Measurements from ENCODE around the gene MED16. TPM values are rescaled to one million over a fixed set of nuclear protein-coding genes. Genes with fewer than 3 reads are reported as not detected.

The MED16 gene
- total RNA-seq, 1 donor from 2014 or later, result 12.1 TPM

GRCh38 chr19:926589-927350 is 33.8 kb upstream of the MED16 start:
- Histone ChIP-seq H3K27me3 (ENCODE audit: control insufficient read depth, insufficient read depth, low read length) (no peaks in the 10 kb centered on the region), H3K4me3 (ENCODE audit: low read depth, low read length) (peak overlapping the region; percentile 87), H3K36me3 (ENCODE audit: control insufficient read depth, insufficient read depth, low read length) (peaks cover 3% of the 10 kb centered on the region)
- DNase-seq (ENCODE audit: low read depth) (no peak), FAIRE-seq (no peak)
- no peak for TF ChIP-seq CTCF (IDR thresholded peaks at IDR 0.05; ENCODE audit: insufficient read depth, low read length, severe bottlenecking)

- DNase-seq (ENCODE audit: low read depth) (no peak), FAIRE-seq (no peak)
- Histone ChIP-seq H3K36me3 (ENCODE audit: control insufficient read depth, insufficient read depth, low read length) (peaks cover 3% of the 10 kb centered on the region), H3K27me3 (ENCODE audit: control insufficient read depth, insufficient read depth, low read length) (no peaks in the 10 kb centered on the region), H3K4me3 (ENCODE audit: low read depth, low read length) (peak overlapping the region; percentile 87)
- TF ChIP-seq CTCF (IDR thresholded peaks at IDR 0.05; ENCODE audit: insufficient read depth, low read length, severe bottlenecking), result no peak
Observed at GRCh38 chr19:926323-926588, 33.3 kb upstream of the MED16 start.

GRCh38 chr19:925526-926322 is 32.7 kb upstream of the MED16 start, which contains the start of gene ARID3A:
ARID3A (plus strand) TSS chr19:926035; CDS start chr19:929529, 3,494 bp downstream.
- H3K27me3 ChIP-seq (ENCODE audit: control insufficient read depth, insufficient read depth, low read length), result no peaks in the 10 kb centered on the region
- TF ChIP-seq CTCF (IDR thresholded peaks at IDR 0.05; ENCODE audit: insufficient read depth, low read length, severe bottlenecking), result no peak
- FAIRE-seq (no peak), DNase-seq (ENCODE audit: low read depth) (peak; percentile 41)
- peak within 1 kb of the TSS; percentile 87 for H3K4me3 ChIP-seq (ENCODE audit: low read depth, low read length)
- H3K36me3 ChIP-seq (ENCODE audit: control insufficient read depth, insufficient read depth, low read length), result peaks cover 3% of the 10 kb centered on the region

- peaks cover 3% of the 10 kb centered on the region for H3K36me3 ChIP-seq (ENCODE audit: control insufficient read depth, insufficient read depth, low read length)
- no peak for TF ChIP-seq CTCF (IDR thresholded peaks at IDR 0.05; ENCODE audit: insufficient read depth, low read length, severe bottlenecking)
- FAIRE-seq (no peak), DNase-seq (ENCODE audit: low read depth) (peak; percentile 36)
- no peaks in the 10 kb centered on the region for H3K27me3 ChIP-seq (ENCODE audit: control insufficient read depth, insufficient read depth, low read length)
- H3K4me3 ChIP-seq (ENCODE audit: low read depth, low read length), result peak overlapping the region; percentile 87
Observed at GRCh38 chr19:925087-925525, 32.1 kb upstream of the MED16 start.

GRCh38 chr19:924553-925086 is 31.6 kb upstream of the MED16 start:
- Histone ChIP-seq H3K4me3 (ENCODE audit: low read depth, low read length) (peak overlapping the region; percentile 87), H3K27me3 (ENCODE audit: control insufficient read depth, insufficient read depth, low read length) (peaks cover under 1% of the 10 kb centered on the region), H3K36me3 (ENCODE audit: control insufficient read depth, insufficient read depth, low read length) (peaks cover 3% of the 10 kb centered on the region)
- FAIRE-seq (no peak), DNase-seq (ENCODE audit: low read depth) (no peak)
- no peak for TF ChIP-seq CTCF (IDR thresholded peaks at IDR 0.05; ENCODE audit: insufficient read depth, low read length, severe bottlenecking)

Data from bronchial epithelial cell (primary cell).